GM21619 (cell line): ENCODE measurements around the gene AUP1.
"Not testable (repeated sequence)": the region's sequence is repeated elsewhere in the genome, so short reads cannot be mapped to it uniquely, and the experiment has no call there.

ENCODE experiments used
- ATAC-seq: cut with Tn5 transposase; IDR thresholded peaks from one replicate; pipeline ENCODE4 v1.9.1; 2021; ENCODE audit not compliant: unreplicated experiment

The AUP1 gene

GRCh38 chr2:74499267-74499939, 30.1 kb downstream of the AUP1 start, which contains the start of gene LBX2:
TSS of gene LBX2 (minus strand) at chr2:74499603. CDS start at chr2:74499537, 66 bp downstream.
- no peak for ATAC-seq

GRCh38 chr2:74498500-74499266, 30.8 kb downstream of the AUP1 start:
- ATAC-seq, result no peak

GRCh38 chr2:74497777-74498499, 31.6 kb downstream of the AUP1 start:
- ATAC-seq, result no peak

- no peak for ATAC-seq
Observed at GRCh38 chr2:74496997-74497776, 32.3 kb downstream of the AUP1 start.

- no peak for ATAC-seq
Observed at GRCh38 chr2:74495440-74495839, 34.1 kb downstream of the AUP1 start.

GRCh38 chr2:74493546-74493945, 36.0 kb downstream of the AUP1 start:
- no peak for ATAC-seq

- no peak for ATAC-seq
Observed at GRCh38 chr2:74491648-74492544, 37.6 kb downstream of the AUP1 start.

GRCh38 chr2:74489906-74490305, 39.6 kb downstream of the AUP1 start:
- no peak for ATAC-seq

GRCh38 chr2:74488643-74489481, 40.6 kb downstream of the AUP1 start:
- no peak for ATAC-seq

- no peak for ATAC-seq
Observed at GRCh38 chr2:74486141-74486540, 43.4 kb downstream of the AUP1 start.

- not testable (repeated sequence) for ATAC-seq
Observed at GRCh38 chr2:74483675-74484164, 45.8 kb downstream of the AUP1 start.

- peak; percentile 92 for ATAC-seq
Observed at GRCh38 chr2:74482801-74483674, 46.5 kb downstream of the AUP1 start, which contains the start of the genes CCDC142 and TTC31. TSS of gene CCDC142 (minus strand) at chr2:74482998. CDS start at chr2:74482837, 161 bp downstream. TSS of gene TTC31 (plus strand) at chr2:74483081. CDS start at chr2:74483096, 15 bp downstream.

- ATAC-seq, result peak; percentile 40
Observed at GRCh38 chr2:74481961-74482800, 47.3 kb downstream of the AUP1 start.

- ATAC-seq, result no peak
Observed at GRCh38 chr2:74481431-74481830, 48.1 kb downstream of the AUP1 start.
